Measurements from ENCODE around the gene PADI4.
"Not testable (repeated sequence)": the region's sequence is repeated elsewhere in the genome, so short reads cannot be mapped to it uniquely, and the experiment has no call there.

Gene PADI4

GRCh38 chr1:17401841-17402240 is 93.8 kb downstream of the PADI4 start:
- no peak for DNase-seq

- DNase-seq: no peak
These were observed 95.1 kb downstream of the PADI4 start for GRCh38 chr1:17403081-17403480.

GRCh38 chr1:17404034-17404684 is 96.2 kb downstream of the PADI4 start:
- no peak for DNase-seq

- DNase-seq: no peak
These were observed 96.8 kb downstream of the PADI4 start for GRCh38 chr1:17404820-17405219.

DNA sequence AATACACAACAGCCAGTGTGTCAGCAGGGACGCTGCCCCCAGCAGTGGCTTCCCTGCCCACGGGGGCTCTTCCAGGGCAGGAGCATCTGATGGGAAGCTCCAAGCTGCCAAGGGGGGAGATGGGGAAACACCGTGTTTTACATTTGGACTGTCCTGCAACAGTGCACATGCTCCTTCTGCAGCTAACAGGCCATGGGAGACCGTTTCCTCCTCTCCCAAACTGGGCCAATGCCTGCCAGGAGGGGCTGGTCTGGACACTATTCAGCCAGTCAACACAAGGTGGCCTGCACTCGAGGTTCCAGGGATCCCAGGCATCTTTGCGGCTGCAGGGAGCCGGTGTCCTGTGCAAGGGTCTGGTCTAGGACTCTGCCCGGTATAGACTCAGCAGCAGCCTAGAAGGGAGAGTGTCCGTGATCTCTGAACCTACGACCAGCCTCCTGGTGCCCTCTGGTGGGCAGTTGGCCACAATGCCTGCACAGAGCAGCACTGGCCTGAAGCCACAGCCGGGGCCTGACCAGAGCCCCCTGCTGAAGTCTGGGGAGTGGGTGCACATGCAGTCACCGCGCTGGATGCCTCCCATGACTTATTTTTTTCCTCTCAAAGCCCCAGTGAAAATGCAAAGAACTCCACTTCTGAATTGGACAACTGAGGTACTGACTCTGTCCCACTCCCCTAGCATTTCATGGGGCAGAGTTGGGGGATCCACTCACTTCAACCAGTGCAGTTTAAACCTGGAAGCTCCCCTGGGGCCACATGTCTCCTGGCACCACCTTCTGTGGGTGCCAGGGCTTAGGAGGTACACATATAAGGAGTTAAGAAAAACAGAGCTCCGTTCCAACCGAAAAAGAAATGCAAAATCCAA is 98.1 kb downstream of the PADI4 start:
- peak; percentile 31 for DNase-seq

GRCh38 chr1:17406760-17407475 is 98.9 kb downstream of the PADI4 start:
- not testable (repeated sequence) for DNase-seq

DNA sequence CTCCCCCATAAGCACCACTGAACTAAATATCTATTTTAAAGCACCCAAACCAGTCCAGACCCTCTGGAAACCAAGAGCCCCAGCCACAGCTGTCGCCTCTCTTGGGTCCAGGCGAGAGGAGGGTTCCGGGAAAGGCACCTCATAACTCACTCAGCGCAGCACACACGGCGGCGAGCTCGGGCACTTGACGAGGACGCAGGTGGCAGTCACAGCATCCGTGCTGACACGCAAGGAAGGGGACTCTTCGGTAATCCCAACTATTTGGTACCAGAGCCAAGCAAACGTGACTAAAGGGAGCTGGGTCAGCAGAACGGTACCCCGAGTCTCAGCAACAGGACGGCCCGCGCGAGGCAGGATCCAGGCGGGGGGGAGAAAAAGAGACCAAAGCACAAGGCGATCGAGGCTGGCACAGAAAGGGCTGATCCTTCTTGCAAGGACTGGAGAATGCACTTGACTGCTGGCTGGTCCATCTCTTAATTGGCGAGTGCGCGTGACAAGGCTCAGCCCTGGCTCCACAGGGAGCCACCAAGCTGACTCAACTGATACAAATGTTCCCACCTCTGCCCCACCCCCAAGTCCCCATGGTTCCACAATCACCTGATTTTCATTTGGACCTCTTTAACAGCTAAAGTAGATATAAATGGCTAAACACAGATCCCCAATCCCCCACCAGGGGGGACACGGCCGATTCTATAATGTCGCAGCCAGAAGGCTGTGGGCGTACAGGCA is 100.0 kb downstream of the PADI4 start:
- not testable (repeated sequence) for DNase-seq

DNA sequence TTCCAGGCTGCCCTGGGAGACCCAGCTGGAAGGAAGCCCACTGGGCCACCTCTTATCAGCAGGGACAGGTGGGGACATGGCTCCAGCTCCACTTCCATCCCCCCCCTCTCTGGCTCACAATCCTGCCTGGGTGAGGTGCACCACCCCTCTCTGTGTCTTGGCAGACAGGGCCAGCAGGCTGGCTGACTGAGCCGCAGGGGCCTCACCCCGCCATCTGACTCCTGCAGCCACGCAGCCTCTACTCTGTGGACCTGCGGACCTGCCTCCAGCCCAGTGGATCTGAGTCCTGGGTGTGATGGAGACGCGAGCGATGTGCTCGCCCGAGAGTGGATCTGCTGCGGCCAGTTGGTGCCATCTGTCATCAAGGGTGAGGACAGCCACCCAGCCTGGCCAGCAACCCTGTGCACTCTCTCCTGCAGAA is 101.4 kb downstream of the PADI4 start:
- no peak for DNase-seq

- no peak for DNase-seq
These were observed 104.3 kb downstream of the PADI4 start for GRCh38 chr1:17412093-17412870.
